ENCODE measurements around the gene IL1RAPL1.

GRCh38 chrX:28599957-28600356 is 12.7 kb downstream of the IL1RAPL1 start:
- TF ChIP-seq YY1 (IDR thresholded peaks at IDR 0.05; ENCODE audit: insufficient read depth, insufficient read length) (no peak), ZNF274 (IDR thresholded peaks at IDR 0.05; ENCODE audit: low read depth, low read length) (no peak), SUZ12 (IDR thresholded peaks at IDR 0.05; ENCODE audit: extremely low read depth, insufficient read depth, insufficient read length) (no peak)

All from NT2/D1 (cell line).